Measurements from ENCODE around the gene ARHGAP5. TPM values are rescaled to one million over a fixed set of nuclear protein-coding genes. Genes with fewer than 3 reads are reported as not detected.

The ARHGAP5 gene
- total and polyA plus RNA-seq, 9 of the 15 experiments (the other 6 are each of a cell fraction or from before 2014, with no cell fraction given), result 3.1 to 21.8 (median 12.1) TPM

DNA sequence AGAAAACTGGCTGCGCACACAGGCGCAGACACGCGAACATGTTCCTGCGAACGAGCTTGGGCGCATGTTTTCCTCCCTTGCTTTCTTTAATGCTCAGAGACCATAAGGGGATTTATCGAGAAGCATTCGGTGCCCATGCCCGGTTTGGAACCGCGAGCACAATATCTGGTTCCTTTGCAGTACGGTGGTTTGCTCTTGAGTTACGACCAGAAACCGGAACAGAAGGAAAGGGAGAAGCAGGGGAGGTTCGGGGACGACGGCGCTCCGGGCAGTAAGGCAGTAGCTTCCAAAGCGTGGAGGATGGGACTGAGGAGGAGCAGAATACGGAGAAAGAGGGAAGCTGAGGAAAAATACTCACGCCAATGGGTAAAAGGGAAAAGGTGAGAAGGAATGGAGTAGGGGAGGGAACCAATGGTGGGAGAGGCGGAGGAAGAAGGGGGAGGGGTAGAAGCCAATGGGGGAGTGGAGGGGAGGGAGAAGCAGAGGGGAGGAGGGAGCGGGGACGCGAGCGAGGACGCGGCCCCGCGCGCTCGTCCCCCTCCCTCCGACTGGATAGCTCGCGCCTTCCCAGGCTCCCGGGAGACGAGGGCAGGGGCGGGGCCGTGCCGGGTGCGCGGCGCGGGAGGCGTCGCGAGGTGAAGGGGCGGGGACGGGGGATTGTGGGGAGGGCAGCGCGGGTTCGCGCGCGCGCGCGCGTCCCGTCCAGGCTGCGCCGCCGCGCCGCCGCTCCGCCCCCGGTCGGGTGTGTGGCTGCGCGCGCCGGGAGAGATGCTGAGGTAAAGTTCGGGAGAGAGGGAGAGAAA lies 625 bp upstream of the ARHGAP5 start (continued):
- TF ChIP-seq MGA (IDR thresholded peaks at IDR 0.05) (peak; percentile 69), NEUROD1 (IDR thresholded peaks at IDR 0.05; ENCODE audit: borderline replicate concordance, low read depth, low read length, partially characterized antibody) (no peak), ADNP (tag; IDR thresholded peaks at IDR 0.05) (no peak), MTA1 (IDR thresholded peaks at IDR 0.05; ENCODE audit: borderline replicate concordance) (peak; percentile 65; the same call in 1 of the 2 replicates)
- TF ChIP-seq, protein P1, sequence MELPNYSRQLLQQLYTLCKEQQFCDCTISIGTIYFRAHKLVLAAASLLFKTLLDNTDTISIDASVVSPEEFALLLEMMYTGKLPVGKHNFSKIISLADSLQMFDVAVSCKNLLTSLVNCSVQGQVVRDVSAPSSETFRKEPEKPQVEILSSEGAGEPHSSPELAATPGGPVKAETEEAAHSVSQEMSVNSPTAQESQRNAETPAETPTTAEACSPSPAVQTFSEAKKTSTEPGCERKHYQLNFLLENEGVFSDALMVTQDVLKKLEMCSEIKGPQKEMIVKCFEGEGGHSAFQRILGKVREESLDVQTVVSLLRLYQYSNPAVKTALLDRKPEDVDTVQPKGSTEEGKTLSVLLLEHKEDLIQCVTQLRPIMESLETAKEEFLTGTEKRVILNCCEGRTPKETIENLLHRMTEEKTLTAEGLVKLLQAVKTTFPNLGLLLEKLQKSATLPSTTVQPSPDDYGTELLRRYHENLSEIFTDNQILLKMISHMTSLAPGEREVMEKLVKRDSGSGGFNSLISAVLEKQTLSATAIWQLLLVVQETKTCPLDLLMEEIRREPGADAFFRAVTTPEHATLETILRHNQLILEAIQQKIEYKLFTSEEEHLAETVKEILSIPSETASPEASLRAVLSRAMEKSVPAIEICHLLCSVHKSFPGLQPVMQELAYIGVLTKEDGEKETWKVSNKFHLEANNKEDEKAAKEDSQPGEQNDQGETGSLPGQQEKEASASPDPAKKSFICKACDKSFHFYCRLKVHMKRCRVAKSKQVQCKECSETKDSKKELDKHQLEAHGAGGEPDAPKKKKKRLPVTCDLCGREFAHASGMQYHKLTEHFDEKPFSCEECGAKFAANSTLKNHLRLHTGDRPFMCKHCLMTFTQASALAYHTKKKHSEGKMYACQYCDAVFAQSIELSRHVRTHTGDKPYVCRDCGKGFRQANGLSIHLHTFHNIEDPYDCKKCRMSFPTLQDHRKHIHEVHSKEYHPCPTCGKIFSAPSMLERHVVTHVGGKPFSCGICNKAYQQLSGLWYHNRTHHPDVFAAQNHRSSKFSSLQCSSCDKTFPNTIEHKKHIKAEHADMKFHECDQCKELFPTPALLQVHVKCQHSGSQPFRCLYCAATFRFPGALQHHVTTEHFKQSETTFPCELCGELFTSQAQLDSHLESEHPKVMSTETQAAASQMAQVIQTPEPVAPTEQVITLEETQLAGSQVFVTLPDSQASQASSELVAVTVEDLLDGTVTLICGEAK (IDR thresholded peaks at IDR 0.05), result peak; percentile 65
- TF ChIP-seq, protein P1 (CRISPR knock-in tag; IDR thresholded peaks at IDR 0.05), result no peak

All from K562 (cell line).